ENCODE results near the gene ABTB1.

The ABTB1 gene

DNA sequence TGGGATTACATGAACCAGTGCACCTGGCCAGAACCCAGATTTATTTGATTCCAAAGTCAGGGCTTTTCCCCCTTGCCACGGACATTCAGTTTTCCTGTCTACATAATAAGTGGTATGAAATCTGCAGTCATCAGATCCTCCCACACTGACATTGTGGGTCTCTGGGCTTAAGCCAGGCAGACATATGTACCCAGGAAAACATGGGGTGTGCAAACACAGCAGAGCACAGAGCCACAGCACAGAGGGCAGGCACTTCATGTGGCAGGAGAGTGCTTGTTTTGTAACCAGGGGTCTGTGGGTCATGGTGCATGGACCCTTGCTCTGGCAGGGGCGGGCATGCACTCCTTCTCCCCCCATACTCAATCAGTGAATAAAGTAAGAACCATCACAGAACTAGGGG lies 6.1 kb upstream of the ABTB1 start:
- H3K9me3 ChIP-seq, result no peaks in the 10 kb centered on the region
- H3K4me3 ChIP-seq (ENCODE audit: low read depth, low read length), result no peak overlapping the region
- peaks cover 20% of the 10 kb centered on the region for H3K36me3 ChIP-seq
- H3K4me1 ChIP-seq, result no peaks in the 10 kb centered on the region
- no peaks in the 10 kb centered on the region for H3K27me3 ChIP-seq
- TF ChIP-seq CTCF (IDR thresholded peaks at IDR 0.05; ENCODE audit: low read depth, low read length), result no peak
- DNase-seq, result no peak

- Histone ChIP-seq H3K27me3 (no peaks in the 10 kb centered on the region), H3K4me1 (peaks cover 2% of the 10 kb centered on the region; the same call in 1 of the 2 replicates), H3K4me3 (ENCODE audit: low read depth, low read length) (no peak overlapping the region), H3K9me3 (no peaks in the 10 kb centered on the region), H3K36me3 (peaks cover 15% of the 10 kb centered on the region)
- TF ChIP-seq CTCF (IDR thresholded peaks at IDR 0.05; ENCODE audit: low read depth, low read length), result no peak
- DNase-seq, result no peak
Measured at GRCh38 chr3:127667119-127667681, 5.6 kb upstream of the ABTB1 start.

- DNase-seq, result no peak
- no peak for TF ChIP-seq CTCF (IDR thresholded peaks at IDR 0.05; ENCODE audit: low read depth, low read length)
- H3K4me1 ChIP-seq, result peaks cover 3% of the 10 kb centered on the region; the same call in 1 of the 2 replicates
Measured at GRCh38 chr3:127668906-127669305, 3.8 kb upstream of the ABTB1 start.

GRCh38 chr3:127669541-127670228 lies 3.1 kb upstream of the ABTB1 start:
- H3K9me3 ChIP-seq, result no peaks in the 10 kb centered on the region
- TF ChIP-seq CTCF (IDR thresholded peaks at IDR 0.05; ENCODE audit: low read depth, low read length), result no peak
- H3K27me3 ChIP-seq, result no peaks in the 10 kb centered on the region
- DNase-seq, result no peak
- no peak overlapping the region for H3K4me3 ChIP-seq (ENCODE audit: low read depth, low read length)
- peaks cover 3% of the 10 kb centered on the region; the same call in 1 of the 2 replicates for H3K4me1 ChIP-seq
- H3K36me3 ChIP-seq, result peaks cover 11% of the 10 kb centered on the region

More at GRCh38 chr3:127668906-127669305, 3.8 kb upstream of the ABTB1 start:
- H3K36me3 ChIP-seq, result peaks cover 15% of the 10 kb centered on the region
- no peaks in the 10 kb centered on the region for H3K9me3 ChIP-seq
- H3K27me3 ChIP-seq, result no peaks in the 10 kb centered on the region
- no peak overlapping the region for H3K4me3 ChIP-seq (ENCODE audit: low read depth, low read length)

- peaks cover 6% of the 10 kb centered on the region for H3K36me3 ChIP-seq
- no peak overlapping the region for H3K4me3 ChIP-seq (ENCODE audit: low read depth, low read length)
- peaks cover 3% of the 10 kb centered on the region; the same call in 1 of the 2 replicates for H3K4me1 ChIP-seq
- DNase-seq, result no peak
- H3K9me3 ChIP-seq, result no peaks in the 10 kb centered on the region
- TF ChIP-seq CTCF (IDR thresholded peaks at IDR 0.05; ENCODE audit: low read depth, low read length), result no peak
- no peaks in the 10 kb centered on the region for H3K27me3 ChIP-seq
Measured at GRCh38 chr3:127670229-127670559, 2.6 kb upstream of the ABTB1 start.
